ENCODE results near the gene TCFL5.

The TCFL5 gene

GRCh38 chr20:62808211-62808865 lies 53.3 kb downstream of the TCFL5 start:
- DNase-seq: peak; percentile 16

DNA sequence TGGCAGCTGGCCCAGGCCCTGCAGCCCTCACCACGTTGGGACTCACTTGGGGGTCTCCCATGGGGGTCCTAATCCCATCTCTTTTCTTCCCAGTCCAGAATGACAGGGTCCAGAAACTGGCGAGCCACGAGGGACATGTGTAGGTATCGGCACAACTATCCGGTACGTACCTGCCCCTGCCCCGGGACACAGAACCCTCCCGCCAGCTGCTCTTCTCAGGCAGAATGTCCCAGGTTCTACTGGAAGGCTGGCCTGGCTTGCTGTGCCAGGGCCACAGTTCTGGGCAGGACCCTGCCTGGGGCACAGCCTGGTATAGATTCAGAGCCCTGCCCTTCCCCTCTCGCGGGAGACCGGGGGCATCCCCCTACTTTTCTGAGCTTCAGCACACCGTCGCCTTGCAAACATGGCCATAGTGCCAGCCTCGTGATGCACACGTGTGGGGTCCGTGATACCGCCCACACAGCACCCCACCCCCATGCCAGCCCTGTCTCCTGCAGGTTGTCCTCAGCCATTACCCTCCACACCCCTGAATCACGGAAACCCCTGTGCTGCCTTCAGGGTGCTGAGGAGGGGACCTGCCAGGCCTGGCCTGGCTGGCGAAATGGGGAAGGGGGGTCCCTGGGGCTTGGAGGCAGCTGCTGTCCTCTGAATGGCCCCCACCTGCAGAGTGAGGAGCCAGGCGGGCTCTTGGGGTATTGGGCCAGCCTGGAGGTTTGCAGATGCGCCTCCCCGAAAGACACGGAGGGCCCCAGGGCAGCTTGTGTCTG lies 54.0 kb downstream of the TCFL5 start:
- no peak for DNase-seq

DNA sequence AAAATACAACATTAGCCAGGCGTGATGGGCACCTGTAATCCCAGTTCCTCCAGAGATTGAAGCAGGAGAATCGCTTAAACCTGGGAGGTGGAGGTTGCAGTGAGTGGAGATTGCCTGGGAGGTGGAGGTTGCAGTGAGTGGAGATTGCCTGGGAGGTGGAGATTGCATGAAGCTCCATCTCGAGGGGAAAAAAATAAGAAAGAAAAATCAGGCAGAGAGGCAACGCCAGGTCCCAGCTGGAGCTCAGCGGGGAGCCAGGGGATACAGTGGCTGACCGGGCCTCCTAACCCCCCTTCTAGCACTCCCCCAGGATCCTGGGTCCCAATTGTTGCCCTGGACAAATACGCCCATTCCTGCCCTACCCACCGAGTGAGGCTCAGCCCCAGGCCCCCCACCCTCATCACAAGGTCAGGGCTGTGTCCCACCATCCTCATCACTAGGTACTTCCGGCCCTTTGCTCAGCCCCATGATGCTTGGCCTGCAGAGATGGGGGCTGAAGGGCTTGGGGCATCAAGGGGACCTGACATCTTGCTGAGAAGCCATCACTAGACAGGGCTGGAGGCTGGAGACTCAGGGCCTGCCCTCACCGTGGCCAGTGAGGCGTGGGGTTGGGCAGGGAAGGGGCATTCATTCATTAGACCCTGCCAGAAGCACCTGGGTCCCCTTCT lies 55.1 kb downstream of the TCFL5 start:
- DNase-seq: no peak

GRCh38 chr20:62805711-62806382 lies 55.8 kb downstream of the TCFL5 start:
- DNase-seq: no peak

DNA sequence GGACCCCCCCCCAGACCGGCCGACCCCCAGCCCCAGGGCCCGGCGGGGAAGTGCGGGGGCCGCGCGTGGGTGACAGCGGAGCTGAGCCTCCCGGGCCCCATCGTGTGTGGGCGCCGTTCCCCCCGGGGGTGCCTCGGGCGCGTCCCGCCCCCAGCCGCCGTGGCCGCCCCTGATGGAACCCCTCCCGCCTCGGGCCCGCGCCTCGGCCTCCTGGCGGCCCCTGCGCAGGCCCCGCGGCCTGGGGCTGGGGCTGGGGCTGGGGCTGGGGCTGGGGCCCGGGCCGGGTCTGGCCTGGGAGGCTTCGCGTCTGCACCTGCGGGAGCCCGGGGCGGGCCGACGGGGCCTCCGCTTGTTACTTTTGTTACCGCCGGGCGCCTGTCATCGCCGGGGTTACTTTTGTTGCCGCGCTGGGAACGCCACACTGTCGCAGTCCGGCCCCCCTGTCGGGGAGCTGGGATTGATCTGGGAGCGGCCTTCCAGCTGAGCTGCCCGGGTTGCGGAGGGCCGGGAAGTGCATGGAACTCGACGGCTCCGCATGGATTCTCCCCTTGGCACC lies 56.4 kb downstream of the TCFL5 start:
- no peak for DNase-seq

GRCh38 chr20:62804627-62805154 lies 56.9 kb downstream of the TCFL5 start, which contains the start of gene OGFR:
OGFR (plus strand) TSS chr20:62804835; CDS start chr20:62804860, 25 bp downstream.
- no peak for DNase-seq

GRCh38 chr20:62804021-62804626 lies 57.5 kb downstream of the TCFL5 start:
- DNase-seq: no peak

- DNase-seq: no peak
These were observed 59.5 kb downstream of the TCFL5 start for GRCh38 chr20:62802026-62802712.

- no peak for DNase-seq
These were observed 60.2 kb downstream of the TCFL5 start for GRCh38 chr20:62801284-62802010.

- DNase-seq: no peak
These were observed 61.0 kb downstream of the TCFL5 start for GRCh38 chr20:62800314-62801259.

DNA sequence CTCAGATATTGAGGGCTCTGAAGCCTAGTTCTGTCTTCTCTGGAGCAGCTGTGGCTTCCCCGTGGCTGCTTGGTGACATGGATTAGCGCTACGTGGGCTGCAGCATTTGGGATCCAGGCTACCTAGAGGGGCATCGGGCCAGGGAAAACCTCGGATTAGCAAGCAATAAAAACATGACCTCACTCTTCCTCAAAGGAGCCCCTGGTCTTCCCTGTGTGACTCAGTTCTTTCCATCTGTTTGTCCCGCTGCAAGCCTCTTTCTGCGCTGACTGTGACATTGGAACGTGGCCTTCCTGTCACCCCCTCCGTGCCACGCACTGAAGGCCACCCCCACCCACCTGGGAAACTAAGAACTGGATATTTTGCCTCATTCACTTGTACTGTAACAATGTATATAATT lies 61.7 kb downstream of the TCFL5 start:
- no peak for DNase-seq

- no peak for DNase-seq
These were observed 62.2 kb downstream of the TCFL5 start for GRCh38 chr20:62799459-62799858.

- no peak for DNase-seq
These were observed 62.6 kb downstream of the TCFL5 start for GRCh38 chr20:62799036-62799435.

DNA sequence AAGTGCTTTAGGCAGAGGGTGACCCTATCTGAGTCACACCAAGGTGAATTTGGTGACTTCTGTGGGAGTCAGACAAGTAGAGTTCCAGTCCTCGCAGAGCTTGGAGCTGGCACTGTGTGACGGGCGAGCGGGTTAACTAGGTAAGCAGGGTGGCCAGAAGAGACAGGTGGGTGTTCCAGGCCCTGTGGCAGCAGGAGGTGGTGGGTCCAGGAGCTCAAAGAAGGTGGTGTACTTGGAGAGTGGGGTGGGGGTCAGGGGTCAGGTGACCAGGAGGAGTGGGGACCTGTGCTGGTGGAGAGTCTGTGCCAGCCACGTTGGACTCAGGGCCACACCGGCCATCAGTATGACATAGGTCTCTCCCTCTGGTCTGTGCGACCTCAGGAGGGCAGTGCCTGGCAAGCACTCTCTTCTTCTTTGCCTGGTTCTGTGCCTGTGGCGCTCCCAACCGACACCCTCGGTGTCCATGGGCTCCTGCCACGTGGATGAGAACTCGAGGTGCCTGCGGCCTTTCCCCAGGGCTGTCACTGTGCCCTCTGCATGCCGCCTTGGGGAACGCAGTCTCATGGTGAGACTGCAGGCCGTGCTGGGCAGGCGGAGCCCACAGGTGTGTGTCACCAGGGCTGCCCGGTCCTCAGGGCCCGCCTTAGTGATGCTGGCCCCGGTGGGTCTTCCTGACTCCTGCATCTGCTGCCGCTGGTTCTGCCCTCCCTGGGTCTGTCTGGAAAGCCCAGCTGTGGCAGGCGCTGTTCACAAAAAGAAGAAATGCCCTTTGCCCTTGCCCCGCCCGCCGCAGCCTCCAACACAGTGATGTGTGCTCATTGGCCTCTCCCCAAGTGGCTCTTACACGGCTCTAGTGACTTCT lies 63.7 kb downstream of the TCFL5 start:
- DNase-seq: no peak

DNA sequence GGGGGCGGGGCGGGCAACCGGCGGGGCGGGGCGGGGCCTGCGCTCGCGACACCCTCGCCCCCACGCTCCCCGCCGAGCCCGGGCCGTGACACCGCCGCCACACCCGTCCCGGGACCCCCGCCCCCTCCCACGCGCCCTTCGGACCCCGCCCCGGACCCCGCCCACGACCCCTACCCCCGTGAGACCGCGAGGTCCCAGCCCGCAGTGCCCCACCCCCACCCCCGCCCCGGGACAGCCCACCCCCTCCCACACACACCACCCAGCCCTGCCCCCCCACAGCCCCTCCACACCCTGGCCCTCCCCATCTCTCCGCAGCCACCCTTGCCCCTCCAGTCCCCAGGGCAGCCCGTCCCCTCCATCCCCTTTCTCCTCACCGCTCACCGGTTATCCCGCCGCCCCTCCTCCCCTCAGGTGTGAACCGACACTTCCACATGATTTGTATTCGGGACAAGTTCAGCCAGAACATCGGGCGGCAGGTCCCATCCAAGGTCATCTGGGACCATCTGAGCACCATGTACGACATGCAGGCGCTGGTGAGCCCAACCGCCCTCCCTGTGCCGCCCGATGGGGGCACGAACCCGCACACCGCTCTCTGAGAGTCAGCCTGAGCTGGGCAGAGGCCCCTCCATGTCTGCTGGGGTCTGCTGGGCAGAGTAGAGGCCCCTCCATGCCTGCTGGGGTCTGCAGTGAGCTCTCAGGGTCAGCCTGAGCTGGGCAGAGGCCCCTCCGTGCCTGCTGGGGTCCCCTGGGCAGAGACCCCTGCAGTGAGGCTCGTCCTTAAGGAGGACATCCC lies 64.7 kb downstream of the TCFL5 start:
- no peak for DNase-seq

GRCh38 chr20:62795023-62795761 lies 66.4 kb downstream of the TCFL5 start:
- peak; percentile 48 for DNase-seq

Data from DMS 273 treated with DMSO at 0.1 percent for 48 hours (cell line).